ENCODE results near the gene SLC35G4.

DNA sequence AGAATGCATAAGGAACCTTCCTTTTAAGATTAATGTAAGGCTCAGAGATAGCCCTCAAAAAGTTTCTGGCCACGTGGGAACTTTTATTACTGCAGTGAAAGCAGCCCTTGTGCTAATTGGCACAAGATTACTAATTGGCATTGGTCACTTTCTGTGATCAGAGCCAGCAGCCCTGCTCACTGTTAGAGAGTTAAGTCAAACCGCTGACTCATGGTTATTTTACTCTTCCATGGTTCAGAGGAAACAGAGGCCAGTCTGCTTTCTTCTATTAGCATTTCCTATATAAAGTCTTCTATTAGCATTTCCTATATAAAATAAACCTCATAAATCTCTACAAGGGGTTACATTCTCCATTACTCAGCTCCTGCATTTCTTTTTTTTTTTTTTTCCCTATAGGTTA is 1.5 kb upstream of the SLC35G4 start:
- TF ChIP-seq, protein P1, sequence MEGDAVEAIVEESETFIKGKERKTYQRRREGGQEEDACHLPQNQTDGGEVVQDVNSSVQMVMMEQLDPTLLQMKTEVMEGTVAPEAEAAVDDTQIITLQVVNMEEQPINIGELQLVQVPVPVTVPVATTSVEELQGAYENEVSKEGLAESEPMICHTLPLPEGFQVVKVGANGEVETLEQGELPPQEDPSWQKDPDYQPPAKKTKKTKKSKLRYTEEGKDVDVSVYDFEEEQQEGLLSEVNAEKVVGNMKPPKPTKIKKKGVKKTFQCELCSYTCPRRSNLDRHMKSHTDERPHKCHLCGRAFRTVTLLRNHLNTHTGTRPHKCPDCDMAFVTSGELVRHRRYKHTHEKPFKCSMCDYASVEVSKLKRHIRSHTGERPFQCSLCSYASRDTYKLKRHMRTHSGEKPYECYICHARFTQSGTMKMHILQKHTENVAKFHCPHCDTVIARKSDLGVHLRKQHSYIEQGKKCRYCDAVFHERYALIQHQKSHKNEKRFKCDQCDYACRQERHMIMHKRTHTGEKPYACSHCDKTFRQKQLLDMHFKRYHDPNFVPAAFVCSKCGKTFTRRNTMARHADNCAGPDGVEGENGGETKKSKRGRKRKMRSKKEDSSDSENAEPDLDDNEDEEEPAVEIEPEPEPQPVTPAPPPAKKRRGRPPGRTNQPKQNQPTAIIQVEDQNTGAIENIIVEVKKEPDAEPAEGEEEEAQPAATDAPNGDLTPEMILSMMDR (IDR thresholded peaks at IDR 0.05) = no peak
- TF ChIP-seq POLR2A (IDR thresholded peaks at IDR 0.05) = no peak

Data from testis (tissue), 2 donors.